Stimulated activated CD8-positive, alpha-beta memory T cell treated with anti-CD3 and anti-CD28 coated beads, Interleukin-12 subunit alpha, Interleukin-12 subunit beta, amount 100 ng/mL, for 1 hour (primary cell): ENCODE measurements around the gene STOM.
"Not testable (repeated sequence)": the region's sequence is repeated elsewhere in the genome, so short reads cannot be mapped to it uniquely, and the experiment has no call there.

Experiments used
- DNase-seq: peaks from one replicate; pipeline ENCODE4 v3.0.0-alpha.2; 2020; ENCODE audit warnings: low read depth

The STOM gene

GRCh38 chr9:121300283-121301119 lies 69.5 kb downstream of the STOM start:
- DNase-seq, result no peak

GRCh38 chr9:121299467-121300282 lies 70.4 kb downstream of the STOM start:
- DNase-seq, result no peak

- no peak for DNase-seq
Measured at GRCh38 chr9:121298689-121299466, 71.2 kb downstream of the STOM start.

- DNase-seq, result no peak
Measured at GRCh38 chr9:121298016-121298538, 72.0 kb downstream of the STOM start.

GRCh38 chr9:121297389-121297788 lies 72.7 kb downstream of the STOM start:
- no peak for DNase-seq

- no peak for DNase-seq
Measured at GRCh38 chr9:121296213-121297127, 73.6 kb downstream of the STOM start.

GRCh38 chr9:121295662-121296191 lies 74.3 kb downstream of the STOM start:
- no peak for DNase-seq

- no peak for DNase-seq
Measured at GRCh38 chr9:121294866-121295661, 75.0 kb downstream of the STOM start.

GRCh38 chr9:121294151-121294743 lies 75.8 kb downstream of the STOM start:
- no peak for DNase-seq

GRCh38 chr9:121292801-121293241 lies 77.2 kb downstream of the STOM start:
- no peak for DNase-seq

GRCh38 chr9:121292051-121292450 lies 78.0 kb downstream of the STOM start:
- no peak for DNase-seq

GRCh38 chr9:121291536-121291935 lies 78.5 kb downstream of the STOM start:
- not testable (repeated sequence) for DNase-seq

- no peak for DNase-seq
Measured at GRCh38 chr9:121289772-121290370, 80.2 kb downstream of the STOM start.

- no peak for DNase-seq
Measured at GRCh38 chr9:121289026-121289771, 80.9 kb downstream of the STOM start.
